Measurements from ENCODE around the gene STON2.

The STON2 gene

DNA sequence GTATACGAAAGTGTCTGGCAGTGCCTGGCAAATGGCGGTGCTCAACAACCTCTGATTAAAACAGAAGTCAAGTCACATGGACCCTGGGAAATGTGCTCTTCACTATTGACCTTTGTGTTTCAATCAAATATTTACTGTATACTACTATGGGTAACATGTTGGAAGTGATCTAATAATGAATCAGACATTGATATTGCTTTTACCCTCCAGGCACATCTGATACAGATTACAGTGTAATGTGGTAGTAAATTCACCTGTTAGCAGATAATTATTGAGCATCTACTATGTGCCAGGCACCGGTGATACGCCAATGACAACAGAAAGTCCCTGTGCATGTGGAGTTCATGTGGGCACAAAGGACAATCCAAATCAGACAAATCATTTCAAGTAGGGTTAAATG, 63.1 kb downstream of the STON2 start:
- FAIRE-seq: no peak
- DNase-seq (ENCODE audit: insufficient read length, low spot score): no peak

- DNase-seq (ENCODE audit: insufficient read length, low spot score) (no peak), FAIRE-seq (peak; percentile 4)
Observed at GRCh38 chr14:81336009-81336408, 64.1 kb downstream of the STON2 start.

DNA sequence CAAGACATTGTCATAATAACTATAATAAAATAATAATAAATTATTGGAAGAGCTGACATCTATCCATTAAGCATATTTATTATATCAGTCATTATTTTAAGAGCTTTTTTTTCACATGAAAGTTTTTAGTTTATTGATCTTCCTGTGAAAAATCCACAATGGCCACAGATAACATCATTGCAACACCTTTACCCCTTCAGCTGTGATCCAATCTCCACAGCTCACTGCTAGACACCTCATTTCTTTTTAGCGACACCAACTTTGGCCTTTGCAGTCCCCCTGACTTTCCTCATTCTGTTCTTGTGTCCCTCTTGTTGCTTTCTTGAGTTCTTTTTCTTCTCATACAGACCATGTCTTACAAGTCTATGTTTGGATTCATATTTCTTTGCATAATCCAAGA, 67.4 kb downstream of the STON2 start:
- no peak for FAIRE-seq
- no peak for DNase-seq (ENCODE audit: insufficient read length, low spot score)

DNA sequence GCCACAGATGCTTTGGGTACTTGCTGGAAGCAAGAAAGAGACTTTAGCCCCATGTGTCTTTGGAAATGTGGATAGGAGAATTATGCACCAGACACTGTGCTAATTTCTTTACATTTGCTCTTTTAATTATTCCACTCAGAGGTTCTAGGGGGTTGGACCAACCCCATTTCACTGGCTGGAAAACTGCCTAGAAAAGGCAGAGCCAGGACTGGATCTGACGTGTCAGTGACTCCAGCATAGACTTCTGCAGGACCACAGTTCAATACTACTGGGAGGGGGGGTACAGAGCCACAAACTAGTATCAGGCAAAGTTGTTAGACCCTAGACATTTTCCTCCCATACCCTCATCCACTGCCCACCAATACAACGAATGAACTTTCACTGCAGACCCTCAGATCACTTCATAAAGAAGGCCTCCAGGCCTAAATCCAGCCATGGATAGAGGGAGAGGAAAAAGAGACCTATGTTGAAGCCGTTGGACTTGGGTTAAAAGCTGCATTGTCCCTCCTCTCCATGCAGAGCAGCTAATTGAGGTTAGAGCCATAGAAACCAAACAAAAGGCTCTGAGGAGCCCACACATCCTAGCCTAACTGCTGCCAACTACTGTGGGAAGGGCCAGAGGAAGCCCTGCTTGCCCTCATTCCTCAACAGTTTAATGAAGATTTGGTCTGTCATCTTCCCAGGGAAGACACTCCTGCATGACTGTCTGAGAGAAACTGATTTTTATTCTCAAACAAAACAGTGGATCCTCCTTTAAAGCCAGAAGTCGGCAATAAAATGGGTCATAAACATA, 68.7 kb downstream of the STON2 start:
- DNase-seq (ENCODE audit: insufficient read length, low spot score) (no peak), FAIRE-seq (no peak)

- FAIRE-seq: no peak
- DNase-seq (ENCODE audit: insufficient read length, low spot score): no peak
Observed at GRCh38 chr14:81330619-81331122, 69.5 kb downstream of the STON2 start.

- no peak for DNase-seq (ENCODE audit: insufficient read length, low spot score)
- no peak for FAIRE-seq
Observed at GRCh38 chr14:81329640-81330381, 70.3 kb downstream of the STON2 start.

GRCh38 chr14:81326451-81326850, 73.7 kb downstream of the STON2 start:
- FAIRE-seq (no peak), DNase-seq (ENCODE audit: insufficient read length, low spot score) (no peak)

DNA sequence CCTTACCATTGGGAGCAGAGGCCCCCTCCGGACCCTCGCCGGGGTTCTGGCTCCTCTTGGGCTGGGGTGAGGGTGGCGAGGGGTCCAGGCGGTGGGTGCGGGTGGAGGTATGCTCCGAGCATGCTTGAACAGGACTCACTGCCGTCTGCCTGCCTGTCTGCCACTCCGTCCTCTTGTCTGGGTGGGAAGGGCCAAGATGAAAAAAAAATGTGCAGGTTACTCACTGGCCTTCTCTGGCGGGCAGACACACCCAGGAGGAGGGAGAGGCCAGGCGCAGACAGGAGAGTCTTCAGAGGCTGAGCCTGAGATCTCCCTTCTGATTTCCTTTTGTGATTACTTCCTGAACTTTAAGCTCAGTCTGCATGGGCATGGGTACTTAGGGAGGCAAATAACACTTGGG, 76.1 kb downstream of the STON2 start:
- FAIRE-seq (peak; percentile 13), DNase-seq (ENCODE audit: insufficient read length, low spot score) (peak; percentile 23)

GRCh38 chr14:81323093-81323492, 77.0 kb downstream of the STON2 start:
- DNase-seq (ENCODE audit: insufficient read length, low spot score): no peak

DNA sequence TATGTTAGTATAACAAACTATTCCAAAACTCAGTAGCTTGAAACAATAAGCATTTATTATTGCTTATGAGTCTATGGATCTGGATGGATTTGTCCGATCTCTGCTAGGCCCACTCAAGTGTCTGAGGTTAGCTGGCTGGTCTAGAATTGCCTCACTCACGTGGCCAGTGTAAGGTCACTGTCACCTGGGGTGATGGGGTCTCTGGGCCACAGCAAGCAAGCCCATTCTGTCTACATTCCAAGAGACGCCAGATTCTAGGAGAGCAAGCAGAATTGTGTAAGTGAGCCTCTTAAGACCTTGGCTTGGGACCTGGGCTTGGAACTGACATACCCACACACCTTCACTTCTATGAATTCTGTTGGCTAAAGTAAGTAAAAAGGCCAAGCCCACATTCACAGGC, 80.2 kb downstream of the STON2 start:
- FAIRE-seq (no peak), DNase-seq (ENCODE audit: insufficient read length, low spot score) (no peak)

More at GRCh38 chr14:81323093-81323492, 77.0 kb downstream of the STON2 start:
- no peak for FAIRE-seq

GRCh38 chr14:81319314-81319713, 80.8 kb downstream of the STON2 start:
- FAIRE-seq (no peak), DNase-seq (ENCODE audit: insufficient read length, low spot score) (no peak)

GRCh38 chr14:81315341-81315740, 84.8 kb downstream of the STON2 start:
- FAIRE-seq: no peak
- no peak for DNase-seq (ENCODE audit: insufficient read length, low spot score)

DNA sequence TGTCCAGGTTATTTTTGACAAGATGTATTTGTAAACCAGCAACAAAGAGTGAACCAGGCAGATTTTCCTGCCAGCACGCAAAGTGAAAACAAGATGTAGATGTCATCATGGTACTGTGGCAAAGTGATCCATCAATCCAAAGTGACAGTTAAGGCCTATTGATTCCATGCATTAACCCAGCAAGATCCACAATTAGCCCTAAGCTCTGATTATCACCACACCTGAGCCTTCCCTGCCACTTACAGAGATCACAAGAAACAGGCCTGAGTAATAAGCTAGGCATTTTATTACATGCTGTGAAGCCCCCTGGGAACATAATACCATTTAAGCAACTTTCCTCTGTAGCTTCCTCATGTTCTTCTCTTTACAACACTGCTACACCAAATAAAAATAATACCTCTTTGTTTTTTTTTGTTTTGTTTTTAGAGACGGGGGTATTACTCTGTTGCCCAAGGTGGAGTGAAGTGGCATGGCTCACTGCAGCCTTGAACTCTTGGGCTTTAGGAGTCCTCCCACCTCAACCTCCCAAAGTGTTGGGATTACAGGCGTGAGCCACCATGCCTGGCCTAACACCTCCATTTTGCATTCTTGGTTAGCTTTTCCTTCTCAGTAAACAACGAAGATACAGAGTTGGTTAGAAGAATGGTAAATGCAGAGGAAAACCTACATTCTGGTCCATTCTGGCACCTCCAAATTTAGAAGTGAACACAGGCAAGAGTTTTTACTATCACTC, 85.5 kb downstream of the STON2 start:
- FAIRE-seq (no peak), DNase-seq (ENCODE audit: insufficient read length, low spot score) (no peak)

GRCh38 chr14:81313775-81314429, 86.2 kb downstream of the STON2 start:
- FAIRE-seq (no peak), DNase-seq (ENCODE audit: insufficient read length, low spot score) (no peak)

- DNase-seq (ENCODE audit: insufficient read length, low spot score): no peak
- FAIRE-seq: no peak
Observed at GRCh38 chr14:81313200-81313599, 86.9 kb downstream of the STON2 start.

GRCh38 chr14:81312289-81312876, 87.7 kb downstream of the STON2 start:
- no peak for FAIRE-seq

DNA sequence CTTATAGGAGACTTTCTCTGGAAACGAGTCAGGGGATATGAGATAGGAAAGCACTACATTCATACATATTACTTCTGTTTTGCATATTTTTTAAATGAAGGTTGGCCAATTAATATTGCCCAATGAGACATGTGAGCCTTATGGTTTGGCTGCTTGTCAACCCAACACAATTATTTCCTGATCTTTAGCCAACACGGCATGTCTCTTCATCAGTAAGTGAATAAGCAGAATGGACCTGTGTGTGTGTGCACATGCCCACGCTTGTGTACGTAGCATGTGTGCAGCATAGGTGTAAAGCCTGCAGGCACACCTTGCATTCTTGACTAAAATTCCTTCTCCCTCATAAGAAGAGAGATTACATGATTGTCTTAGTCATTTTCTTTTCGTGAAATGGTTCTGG, 88.3 kb downstream of the STON2 start:
- FAIRE-seq (no peak), DNase-seq (ENCODE audit: insufficient read length, low spot score) (no peak)

More at GRCh38 chr14:81312289-81312876, 87.7 kb downstream of the STON2 start:
- DNase-seq (ENCODE audit: insufficient read length, low spot score): no peak

GRCh38 chr14:81311141-81311540, 89.0 kb downstream of the STON2 start:
- no peak for DNase-seq (ENCODE audit: insufficient read length, low spot score)

GRCh38 chr14:81310606-81311005, 89.5 kb downstream of the STON2 start:
- DNase-seq (ENCODE audit: insufficient read length, low spot score) (no peak), FAIRE-seq (no peak)

More at GRCh38 chr14:81311141-81311540, 89.0 kb downstream of the STON2 start:
- no peak for FAIRE-seq

- no peak for DNase-seq (ENCODE audit: insufficient read length, low spot score)
- no peak for FAIRE-seq
Observed at GRCh38 chr14:81309511-81309910, 90.6 kb downstream of the STON2 start.
